NCI-H2107 (cell line): ENCODE data around the gene LMOD2.

Experiments used
- DNase-seq: peaks from one replicate; lab custom pipeline; 2025; lab: John Stamatoyannopoulos, UW

The LMOD2 gene

DNA sequence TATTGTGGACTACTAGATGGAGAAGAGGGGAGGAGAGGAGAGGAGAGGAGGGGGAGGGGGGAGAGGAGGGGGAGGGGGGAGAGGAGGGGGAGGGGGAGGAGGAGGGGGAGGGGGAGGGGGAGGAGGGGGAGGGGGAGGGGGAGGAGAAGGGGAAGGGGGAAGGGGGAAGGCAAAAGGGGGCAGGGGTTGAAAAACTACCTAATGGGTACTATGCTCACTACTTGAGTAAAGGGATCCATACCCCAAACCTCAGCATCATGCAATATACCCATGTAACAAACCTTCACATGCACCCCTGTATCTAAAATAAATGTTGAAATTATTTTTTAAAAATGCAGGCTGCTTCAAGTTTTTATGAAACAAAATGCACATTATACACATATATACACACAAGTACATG is 15.1 kb upstream of the LMOD2 start:
- no peak for DNase-seq

DNA sequence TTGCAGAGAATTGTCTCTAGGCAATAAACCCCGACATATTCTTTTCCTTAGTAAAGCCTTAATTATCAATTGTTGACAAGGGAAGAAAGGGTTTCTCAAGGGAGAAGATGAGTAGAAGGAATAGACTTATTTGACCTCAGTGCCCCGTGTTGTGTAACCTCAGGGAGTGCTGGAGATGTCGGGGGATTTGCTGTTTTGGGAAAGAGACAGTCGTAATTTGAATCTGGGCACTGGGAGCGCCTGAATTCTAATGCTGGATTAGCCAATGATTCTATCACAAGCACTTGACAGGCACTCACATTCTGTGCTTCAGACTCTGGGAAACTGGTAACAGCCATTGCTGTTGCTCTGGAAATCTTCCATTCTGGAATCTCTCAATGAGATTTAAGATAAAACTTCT is 13.8 kb upstream of the LMOD2 start:
- no peak for DNase-seq

DNA sequence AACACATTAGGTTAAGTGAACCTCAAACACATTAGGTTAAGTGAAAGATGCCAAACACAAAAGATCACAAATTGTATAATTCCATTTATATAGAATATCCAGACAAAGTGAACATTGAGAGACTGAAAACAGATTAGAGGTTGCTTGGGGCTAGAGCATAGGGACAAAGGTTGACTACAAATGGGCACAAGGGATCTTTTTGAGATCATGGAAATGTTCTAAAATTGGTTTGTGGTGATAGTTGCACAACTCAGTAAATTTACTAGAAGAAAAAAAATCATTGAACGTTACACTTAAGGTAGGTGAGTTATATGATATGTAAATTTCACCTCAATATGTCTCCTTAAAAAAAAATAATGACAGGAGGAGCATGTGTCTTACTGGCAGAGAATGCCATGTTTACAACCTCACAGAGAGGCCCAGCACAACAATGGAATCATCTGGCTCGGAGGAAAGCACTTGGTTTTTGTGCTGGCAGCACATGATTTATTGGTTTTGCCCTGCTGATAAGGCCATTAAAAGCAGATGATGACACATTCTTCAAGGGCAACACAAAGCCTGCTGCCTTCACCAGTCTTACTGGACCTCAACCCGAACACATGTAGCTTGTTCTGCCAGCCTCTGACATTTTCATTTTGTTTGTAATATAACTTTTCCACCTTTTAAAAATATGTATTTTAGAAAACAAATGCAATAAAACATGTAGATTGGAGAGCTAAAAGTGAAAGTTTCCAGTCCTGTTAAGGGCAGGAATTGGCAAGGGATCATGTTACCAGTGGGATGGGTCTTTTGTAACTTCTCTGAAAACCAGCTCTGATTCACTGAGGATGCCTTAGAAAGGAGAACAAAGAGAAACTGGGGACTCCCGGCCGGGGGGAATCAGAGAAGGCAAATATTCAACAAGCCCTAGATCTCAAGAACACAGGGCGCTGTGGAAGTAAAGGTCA is 11.9 kb upstream of the LMOD2 start:
- DNase-seq, result peak; percentile 65

DNA sequence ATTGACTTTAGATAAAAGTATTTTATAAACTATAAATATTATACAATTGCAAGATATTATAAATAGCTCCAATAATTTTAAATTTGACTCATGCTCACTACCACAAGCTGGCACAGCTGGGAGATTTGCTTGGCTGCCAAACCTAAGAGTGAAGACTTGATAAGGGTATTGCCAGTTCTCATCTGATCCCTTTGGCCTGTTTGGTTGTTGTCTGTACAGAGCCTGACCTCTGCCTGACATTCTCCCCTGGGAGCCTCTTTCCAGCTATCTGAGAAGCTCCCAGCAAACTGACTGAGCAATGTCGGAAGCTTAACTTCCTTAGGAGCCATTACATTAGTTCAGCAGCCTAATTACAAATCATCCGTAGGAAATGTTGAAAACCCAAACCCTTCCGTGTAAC is 10.2 kb upstream of the LMOD2 start:
- no peak for DNase-seq

DNA sequence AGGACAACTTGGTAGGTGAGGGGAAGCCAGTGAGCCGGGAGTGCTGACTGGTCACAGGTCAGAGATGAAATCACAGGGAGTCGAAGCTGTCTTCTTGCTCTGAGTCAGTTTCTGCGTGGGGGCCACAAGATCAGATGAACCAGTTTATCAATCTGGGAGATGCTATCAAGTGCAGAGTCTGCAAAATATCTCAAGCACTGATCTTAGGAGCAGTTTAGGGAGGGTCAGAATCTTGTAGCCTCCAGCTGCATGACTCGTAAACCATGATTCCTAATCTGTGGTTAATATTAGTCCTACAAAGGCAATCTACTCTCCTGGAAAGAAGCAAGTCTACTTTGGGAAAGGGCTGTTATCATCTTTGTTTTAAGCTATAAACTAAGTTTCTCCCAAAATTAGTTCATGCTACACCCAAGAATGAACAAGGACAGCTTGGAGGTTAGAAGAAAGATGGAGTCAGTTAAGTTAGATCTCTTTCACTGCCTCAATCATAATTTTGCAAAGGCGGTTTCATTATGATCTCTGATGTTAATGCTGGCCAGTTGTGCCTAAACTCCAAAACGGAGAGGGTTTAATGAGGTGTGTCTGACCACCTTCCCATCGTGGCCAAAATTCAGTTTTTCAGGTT is 8.4 kb upstream of the LMOD2 start:
- no peak for DNase-seq

DNA sequence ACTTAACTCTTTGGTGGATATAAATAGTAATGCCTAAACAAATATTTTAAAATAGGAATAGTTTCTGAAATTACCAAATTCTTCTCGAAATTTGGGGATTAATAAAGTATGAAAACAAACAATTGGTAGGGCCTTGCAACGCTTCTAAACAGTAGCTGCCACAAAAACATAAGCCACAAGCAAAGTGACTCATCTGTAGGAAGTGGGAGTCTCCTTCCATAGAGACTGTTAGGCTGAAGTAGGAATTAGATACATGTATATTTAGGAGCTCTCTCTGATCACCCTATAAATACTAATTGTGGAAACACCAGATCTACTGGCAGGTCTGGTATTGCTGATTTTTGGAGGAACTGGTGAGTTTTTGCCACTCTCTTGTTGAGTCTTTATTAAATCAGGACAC is 5.7 kb upstream of the LMOD2 start:
- no peak for DNase-seq

DNA sequence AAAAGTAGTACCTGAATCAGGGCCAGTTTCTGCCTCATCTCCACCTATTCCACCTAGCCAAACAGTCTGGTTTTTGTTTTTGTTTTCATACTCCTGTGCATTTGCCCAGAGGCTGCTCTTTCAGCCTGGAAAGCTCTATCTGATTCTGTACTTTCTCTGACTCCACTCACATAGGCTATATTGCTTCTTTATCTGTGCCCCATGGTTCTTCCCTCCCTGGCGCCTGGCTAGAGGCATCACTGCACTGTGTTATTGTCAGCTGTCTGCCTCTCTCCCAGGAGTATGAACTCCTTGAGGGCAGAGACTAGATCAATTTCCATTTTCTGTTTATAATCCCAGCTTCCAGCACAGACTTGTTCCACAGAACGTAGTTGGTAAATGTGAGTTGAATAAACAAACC is 5.1 kb upstream of the LMOD2 start:
- no peak for DNase-seq

DNA sequence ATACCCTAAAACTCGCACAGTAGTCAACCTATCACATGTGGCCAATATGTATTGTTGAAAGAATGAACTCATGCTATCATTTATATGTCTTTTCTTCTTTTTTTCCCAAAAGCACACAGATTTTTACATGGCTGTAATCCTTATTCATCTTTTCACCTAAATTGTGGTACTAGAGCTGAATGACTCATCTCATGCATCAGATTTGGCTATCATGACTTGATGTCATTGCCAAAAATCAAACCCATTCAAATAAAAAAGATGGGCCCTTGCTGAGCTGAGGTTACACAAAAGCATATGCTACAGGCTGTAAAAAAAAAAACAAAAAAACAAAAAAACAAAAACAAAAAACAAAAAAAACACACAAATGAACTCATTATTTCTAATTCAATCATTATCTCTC is 3.3 kb upstream of the LMOD2 start:
- DNase-seq, result no peak

DNA sequence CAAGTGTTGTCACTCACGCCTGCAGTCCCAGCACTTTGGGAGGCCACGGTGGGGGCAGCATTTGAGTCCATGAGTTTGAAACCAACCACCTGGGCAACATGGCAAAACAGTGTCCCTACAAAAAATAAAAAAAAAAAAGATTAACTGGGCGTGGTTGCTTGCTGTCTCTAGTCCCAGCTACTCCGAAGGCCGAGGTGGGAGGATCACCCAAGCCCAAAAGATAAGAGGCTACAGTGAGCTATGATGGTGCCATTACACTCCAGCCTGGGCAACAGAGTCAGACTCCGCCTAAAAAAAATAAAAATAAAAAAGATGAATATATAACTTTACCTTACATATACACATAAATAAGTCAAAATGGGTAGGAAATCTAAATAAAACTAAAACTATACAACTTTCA is 2.5 kb upstream of the LMOD2 start:
- DNase-seq, result no peak

DNA sequence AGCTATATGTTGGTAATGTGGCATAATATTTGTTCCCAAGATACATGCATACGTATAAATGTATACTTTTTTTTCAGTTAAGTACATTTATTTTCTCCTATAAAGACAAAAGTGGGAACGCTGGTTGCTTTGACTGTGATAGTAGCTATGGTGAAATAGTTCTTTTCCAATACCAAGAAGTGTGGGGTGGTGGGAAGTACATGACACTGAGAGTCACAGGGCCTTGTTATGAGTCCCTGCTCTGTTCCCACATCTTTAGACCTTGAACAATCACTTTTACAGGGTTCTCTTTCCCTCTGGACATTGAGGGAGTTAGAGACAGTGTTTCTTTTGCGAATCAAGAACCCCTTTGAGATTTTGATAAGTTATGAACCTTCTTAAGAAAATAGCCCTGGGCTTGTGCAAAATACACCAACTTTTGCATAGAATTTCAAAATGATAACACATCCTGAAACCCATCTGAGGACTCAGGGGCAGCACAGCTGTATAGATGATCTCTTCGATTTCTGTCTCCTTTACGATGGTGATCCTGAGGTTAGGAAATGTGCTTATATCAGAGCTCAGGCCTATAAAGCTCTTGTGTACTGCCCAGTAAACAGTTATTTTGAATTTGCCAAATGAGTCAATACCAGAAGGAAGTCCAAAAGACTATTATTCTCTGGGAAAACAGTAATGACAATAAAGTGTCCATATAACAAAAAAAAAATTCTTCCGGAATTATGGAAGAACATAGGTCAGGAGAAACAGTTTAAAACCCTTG is 1.1 kb downstream of the LMOD2 start:
- DNase-seq, result no peak

DNA sequence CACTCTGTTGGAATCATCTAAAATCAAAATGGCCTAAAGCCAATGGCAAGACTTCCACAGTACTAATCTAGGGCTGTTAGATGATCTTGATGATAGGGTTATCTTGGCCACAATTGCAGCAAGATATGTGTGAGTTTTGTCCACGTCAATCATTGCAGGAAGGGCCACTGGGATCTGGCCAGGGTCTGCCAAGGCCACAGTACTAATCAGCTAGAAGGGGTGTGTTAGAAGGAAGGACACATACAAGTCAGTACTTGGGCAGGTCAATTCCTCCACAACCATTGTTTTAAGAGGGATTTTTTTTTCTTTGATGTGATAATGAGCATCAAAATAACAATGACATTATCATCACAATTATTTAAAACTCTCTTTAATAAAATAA is 1.6 kb downstream of the LMOD2 start:
- DNase-seq, result no peak

DNA sequence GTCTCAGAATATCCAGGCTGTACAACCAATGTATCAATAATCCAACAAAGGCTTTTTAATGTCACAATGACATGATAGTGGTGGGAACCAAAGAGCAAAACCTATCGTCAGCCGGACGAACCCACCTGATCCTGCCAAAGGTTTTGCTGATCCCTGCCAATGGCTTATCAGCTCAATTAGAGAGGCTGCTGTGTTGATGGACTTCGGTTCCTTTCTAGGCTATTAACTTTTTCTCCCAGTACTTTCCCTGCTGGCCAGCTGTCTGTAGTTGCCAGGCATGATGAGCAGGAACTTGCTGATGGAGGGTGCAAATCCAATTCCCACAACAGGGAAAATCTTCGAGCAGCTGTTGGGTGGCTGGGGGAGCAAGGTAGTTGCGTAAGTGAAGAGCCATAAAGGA is 2.4 kb downstream of the LMOD2 start:
- DNase-seq, result no peak

DNA sequence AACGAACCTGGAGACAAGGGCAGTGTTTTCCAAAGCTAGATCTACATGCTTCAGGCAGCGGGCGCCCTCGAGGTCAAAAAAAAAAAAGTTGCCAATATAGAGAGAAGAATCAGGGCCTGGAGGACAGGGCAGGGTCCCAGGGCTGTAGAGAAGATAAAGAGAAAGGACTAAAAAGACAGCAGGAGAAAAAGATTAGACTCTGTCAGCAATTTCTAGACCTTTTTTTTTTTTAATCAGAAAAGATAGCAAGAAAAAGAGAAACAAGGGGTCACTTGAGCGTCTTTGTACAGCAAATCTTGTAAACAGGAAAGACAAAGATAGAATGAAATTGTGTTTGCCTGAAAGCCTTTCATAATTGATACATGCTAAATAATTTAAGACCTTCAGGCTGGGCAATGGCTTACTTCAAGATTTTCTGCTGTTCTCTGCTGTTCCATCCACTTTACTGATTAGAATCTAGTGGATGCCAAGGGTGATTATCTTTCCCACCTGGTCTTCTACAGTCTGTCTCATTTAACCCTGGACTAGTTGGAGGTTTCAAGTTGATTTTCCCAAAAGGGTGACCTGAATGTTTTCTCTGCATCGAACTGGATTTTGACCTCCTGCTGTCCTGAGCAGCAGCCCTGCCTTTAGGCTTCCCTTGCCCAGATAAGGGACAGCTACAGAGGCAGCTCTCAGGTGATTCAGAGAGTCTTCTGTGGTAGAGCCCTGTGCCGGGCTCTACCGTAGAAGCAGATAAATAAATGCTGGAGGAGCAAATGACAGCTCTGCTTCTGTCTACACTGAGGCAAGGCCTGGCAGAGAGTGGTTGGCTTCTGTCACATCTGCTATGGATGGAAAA is 5.1 kb downstream of the LMOD2 start:
- no peak for DNase-seq

DNA sequence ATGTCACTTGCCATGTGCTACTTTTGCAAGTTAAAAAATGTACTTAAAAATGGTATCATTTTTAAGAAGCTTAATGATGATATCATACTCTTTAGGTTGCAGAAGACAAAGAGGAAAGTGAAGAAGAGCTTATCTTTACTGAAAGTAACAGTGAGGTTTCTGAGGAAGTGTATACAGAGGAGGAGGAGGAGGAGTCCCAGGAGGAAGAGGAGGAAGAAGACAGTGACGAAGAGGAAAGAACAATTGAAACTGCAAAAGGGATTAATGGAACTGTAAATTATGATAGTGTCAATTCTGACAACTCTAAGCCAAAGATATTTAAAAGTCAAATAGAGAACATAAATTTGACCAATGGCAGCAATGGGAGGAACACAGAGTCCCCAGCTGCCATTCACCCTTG is 6.1 kb downstream of the LMOD2 start:
- no peak for DNase-seq

DNA sequence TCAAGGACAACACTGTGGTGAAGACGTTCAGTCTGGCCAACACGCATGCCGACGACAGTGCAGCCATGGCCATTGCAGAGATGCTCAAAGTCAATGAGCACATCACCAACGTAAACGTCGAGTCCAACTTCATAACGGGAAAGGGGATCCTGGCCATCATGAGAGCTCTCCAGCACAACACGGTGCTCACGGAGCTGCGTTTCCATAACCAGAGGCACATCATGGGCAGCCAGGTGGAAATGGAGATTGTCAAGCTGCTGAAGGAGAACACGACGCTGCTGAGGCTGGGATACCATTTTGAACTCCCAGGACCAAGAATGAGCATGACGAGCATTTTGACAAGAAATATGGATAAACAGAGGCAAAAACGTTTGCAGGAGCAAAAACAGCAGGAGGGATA is 6.6 kb downstream of the LMOD2 start:
- no peak for DNase-seq

DNA sequence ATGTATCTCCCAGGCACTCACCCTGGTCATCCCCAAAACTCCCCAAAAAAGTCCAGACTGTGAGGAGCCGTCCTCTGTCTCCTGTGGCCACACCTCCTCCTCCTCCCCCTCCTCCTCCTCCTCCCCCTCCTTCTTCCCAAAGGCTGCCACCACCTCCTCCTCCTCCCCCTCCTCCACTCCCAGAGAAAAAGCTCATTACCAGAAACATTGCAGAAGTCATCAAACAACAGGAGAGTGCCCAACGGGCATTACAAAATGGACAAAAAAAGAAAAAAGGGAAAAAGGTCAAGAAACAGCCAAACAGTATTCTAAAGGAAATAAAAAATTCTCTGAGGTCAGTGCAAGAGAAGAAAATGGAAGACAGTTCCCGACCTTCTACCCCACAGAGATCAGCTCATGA is 7.1 kb downstream of the LMOD2 start:
- no peak for DNase-seq

DNA sequence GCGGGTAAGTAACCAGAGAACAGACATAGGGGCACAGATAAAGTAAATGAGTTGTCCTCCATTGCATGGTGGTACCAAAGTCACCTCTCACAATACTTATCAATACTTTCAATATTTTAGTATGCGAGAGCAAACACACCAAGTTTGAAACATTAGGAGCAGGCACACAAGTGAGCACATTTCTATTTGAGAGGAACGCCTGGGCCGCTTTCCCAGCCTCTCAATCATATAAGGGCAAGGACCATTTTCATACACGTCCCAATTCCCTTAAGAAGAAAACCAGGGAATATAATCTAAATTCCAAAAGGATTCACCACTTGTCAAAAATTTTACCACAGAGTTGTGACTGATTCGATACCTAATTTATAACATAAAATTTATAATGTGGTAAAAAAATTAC is 7.5 kb downstream of the LMOD2 start:
- no peak for DNase-seq

DNA sequence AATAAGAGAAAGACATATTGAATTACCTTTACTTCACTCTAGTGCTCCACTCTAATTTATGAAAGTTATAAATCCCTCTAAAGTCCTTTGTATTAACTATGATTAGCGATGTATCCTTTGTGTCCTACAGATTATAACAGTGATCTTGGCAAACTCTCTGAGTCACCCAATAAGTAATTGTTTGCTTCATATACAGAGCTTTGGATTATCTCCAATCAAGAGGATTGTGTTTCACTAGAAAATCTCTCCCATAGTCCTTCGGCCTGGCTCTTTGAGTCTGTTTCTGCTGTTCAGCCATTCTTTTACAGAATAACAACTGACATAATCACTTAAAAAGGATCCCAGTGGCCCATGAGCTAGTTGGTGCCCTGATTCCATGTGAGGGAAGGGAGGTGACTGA is 9.5 kb downstream of the LMOD2 start:
- DNase-seq, result no peak

DNA sequence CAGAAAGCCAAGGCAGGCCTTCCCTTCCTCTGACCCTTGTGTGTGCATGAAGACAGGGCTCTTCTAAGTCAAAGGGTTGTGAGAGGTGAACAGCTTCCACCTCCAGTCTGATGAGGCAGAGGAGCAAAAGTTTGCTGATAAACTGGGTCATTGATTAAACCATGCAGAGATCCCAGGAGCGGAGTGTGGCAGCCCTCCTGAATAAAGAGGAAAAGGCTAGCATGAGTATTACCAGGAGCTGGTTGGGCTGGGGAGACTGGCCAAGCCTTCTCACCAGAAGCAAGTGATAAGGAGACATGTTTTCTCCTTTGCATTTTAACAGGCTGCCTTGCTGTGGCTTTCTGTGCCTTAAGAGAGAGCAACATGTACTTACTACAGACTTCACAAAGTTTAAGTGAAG is 10.2 kb downstream of the LMOD2 start:
- DNase-seq, result no peak

DNA sequence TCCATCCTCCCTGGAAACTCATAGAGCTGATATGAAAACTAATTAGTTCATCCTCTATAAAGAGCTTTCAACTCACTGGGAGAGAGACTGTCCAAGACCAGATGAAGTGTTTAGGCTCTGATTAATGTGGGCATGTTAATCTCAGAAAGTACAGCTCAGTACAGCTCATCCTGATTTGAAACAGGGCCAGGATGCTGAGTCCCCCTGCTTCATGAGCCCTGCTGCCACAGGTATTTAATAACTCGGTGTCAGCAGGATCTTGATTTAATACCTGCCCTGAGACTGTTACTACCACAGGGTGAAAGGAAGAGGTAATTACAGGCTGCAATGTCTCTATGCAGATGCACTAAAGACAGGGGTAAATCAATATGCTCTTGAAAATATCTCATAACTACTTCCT is 10.8 kb downstream of the LMOD2 start:
- no peak for DNase-seq

DNA sequence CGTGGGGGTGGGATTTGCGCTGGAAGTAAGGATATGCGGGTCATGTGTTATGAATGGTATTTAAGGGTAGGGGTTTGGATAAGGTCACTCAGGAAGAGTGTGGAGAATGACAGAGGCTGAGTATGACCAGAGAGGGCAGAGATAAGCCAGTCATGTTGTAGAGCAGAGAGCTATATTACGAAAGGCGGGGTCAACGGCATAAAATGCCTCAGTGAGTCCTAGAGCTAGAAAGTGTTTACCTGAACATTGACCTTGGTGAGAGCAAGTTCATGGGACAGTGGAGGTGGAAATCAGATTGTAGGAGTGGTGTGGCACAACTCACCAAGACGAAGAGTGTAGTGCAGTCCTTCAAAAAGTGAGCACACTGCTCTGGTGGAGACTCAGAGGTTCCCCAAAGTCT is 13.8 kb downstream of the LMOD2 start:
- no peak for DNase-seq

DNA sequence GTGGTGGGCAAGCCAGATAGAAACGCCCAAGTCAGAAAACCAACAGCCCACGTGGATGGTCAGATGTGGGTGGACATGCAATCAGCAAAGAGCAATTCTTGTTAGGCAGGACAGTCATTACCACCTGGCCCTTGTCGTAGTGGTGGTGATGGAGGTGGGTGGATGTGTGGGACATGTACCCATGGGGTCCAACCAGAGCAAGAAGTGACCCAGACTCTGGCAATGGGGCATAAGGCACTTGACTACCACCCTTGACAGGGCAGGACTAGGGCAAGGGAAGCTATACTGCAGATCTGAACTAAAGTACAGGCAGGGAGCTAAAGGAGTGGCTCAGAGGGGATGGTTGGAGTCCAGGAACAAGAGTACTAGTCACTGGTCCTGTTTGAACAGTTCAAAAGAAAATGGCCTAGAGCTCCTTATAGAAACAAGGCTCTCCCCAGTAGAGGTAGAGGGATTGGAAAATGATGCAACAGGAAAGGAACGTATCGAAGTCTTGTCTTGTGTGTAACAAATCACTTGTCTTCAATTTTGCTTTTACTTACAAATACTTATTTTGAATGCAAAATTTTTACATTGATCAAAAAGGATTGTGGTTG is 17.6 kb downstream of the LMOD2 start:
- no peak for DNase-seq
